HepG2 (cell line): ENCODE data around the gene UCHL3. TPM values are rescaled to one million over a fixed set of nuclear protein-coding genes. Genes with fewer than 3 reads are reported as not detected.
A peak's percentile ranks its signal among the peaks of the same experiment; 100 is the strongest.

Source experiments
- CC2D1A ChIP-seq: sonication (generic); formaldehyde crosslinking; IDR thresholded peaks from 2 replicates; pipeline ENCODE4 v1.8.1; 2023; ENCODE audit warnings: mild to moderate bottlenecking, missing genetic modification reagents
- GLI4 ChIP-seq: sonication (generic); formaldehyde crosslinking; IDR thresholded peaks from 2 replicates; pipeline ENCODE4 v1.5.1; 2020; ENCODE audit warnings: missing genetic modification reagents, mild to moderate bottlenecking, moderate library complexity, borderline replicate concordance
- HNF4A ChIP-seq: sonication (generic); formaldehyde crosslinking; IDR thresholded peaks from 2 replicates; pipeline ENCODE4 v1.4.0; 2020; ENCODE audit warnings: missing genetic modification reagents
- KLF6 ChIP-seq: IDR thresholded peaks from 2 replicates; pipeline ENCODE4 v1.8.0; 2016; ENCODE audit warnings: missing biosample characterization, missing genetic modification reagents
- MLLT10 ChIP-seq: sonication (generic); formaldehyde crosslinking; IDR thresholded peaks from 2 replicates; pipeline ENCODE4 v1.4.0; 2020; ENCODE audit warnings: missing genetic modification reagents
- MYC ChIP-seq: sonication (generic); formaldehyde crosslinking; IDR thresholded peaks from 2 replicates; pipeline ENCODE4 v1.9.0; 2021; ENCODE audit warnings: missing genetic modification reagents, borderline replicate concordance
- NCOA2 ChIP-seq: sonication (generic); formaldehyde crosslinking; IDR thresholded peaks from 2 replicates; pipeline ENCODE4 v1.8.0; 2022; ENCODE audit warnings: inconsistent platforms
- NFIB ChIP-seq: sonication (generic); formaldehyde crosslinking; IDR thresholded peaks from 2 replicates; pipeline ENCODE4 v1.9.0; 2021; ENCODE audit warnings: missing genetic modification reagents, mild to moderate bottlenecking, borderline replicate concordance
- POLR2G ChIP-seq: fragments of 200-400 bp; formaldehyde crosslinking; IDR thresholded peaks from 2 replicates; pipeline ENCODE4 v1.6.1; 2018; ENCODE audit warnings: mild to moderate bottlenecking, low read depth, low read length, moderate library complexity
- RARA ChIP-seq: IDR thresholded peaks from 2 replicates; pipeline ENCODE4 v1.6.1; 2016; ENCODE audit warnings: missing genetic modification reagents, missing compliant biosample characterization
- RXRA ChIP-seq: sonication (generic); formaldehyde crosslinking; IDR thresholded peaks from 2 replicates; pipeline ENCODE4 v1.5.1; 2020; ENCODE audit warnings: missing genetic modification reagents
- RXRB ChIP-seq: IDR thresholded peaks from 2 replicates; pipeline ENCODE4 v1.6.1; 2016; ENCODE audit warnings: borderline replicate concordance, missing genetic modification reagents, missing compliant biosample characterization
- SALL1 ChIP-seq: sonication (generic); formaldehyde crosslinking; IDR thresholded peaks from 2 replicates; pipeline ENCODE4 v1.8.0; 2022; ENCODE audit warnings: mild to moderate bottlenecking, missing genetic modification reagents
- SOX13 ChIP-seq, 3 experiments: fragments of 450-650 bp in 1 of 3; sonication (generic) in 1 of 3; formaldehyde crosslinking in 1 of 3; IDR thresholded peaks in 2 of 3; conservative IDR thresholded peaks in 1 of 3; 2 replicates each; pipeline versions ENCODE4 v1.5.0 to v1.6.1; 2016 to 2020; ENCODE audit warnings: antibody characterized with exemption in 1 of 3, mild to moderate bottlenecking in 1 of 3, missing compliant biosample characterization in 1 of 3, missing genetic modification reagents in 1 of 3, moderate library complexity in 1 of 3
- ZNF564 ChIP-seq: sonication (generic); formaldehyde crosslinking; IDR thresholded peaks from 2 replicates; pipeline ENCODE4 v1.8.1; 2023; ENCODE audit warnings: mild to moderate bottlenecking, missing genetic modification reagents
- ZNF720 ChIP-seq: sonication (generic); formaldehyde crosslinking; IDR thresholded peaks from 2 replicates; pipeline ENCODE4 v1.4.0; 2020; ENCODE audit warnings: missing genetic modification reagents
- ZNF747 ChIP-seq: sonication (generic); formaldehyde crosslinking; IDR thresholded peaks from 2 replicates; pipeline ENCODE4 v1.8.1; 2023; ENCODE audit warnings: missing genetic modification reagents, mild to moderate bottlenecking, borderline replicate concordance
- polyA plus RNA-seq, 8 experiments: library from polyadenylated mRNA; depleted of rRNA in 3 of 8; stranded (reverse) in 7 of 8; unstranded in 1 of 8; fragments of >200 nt; fragmentation: Illumina TruSeq in 4 of 8; extraction: Trizol in 4 of 8; gene quantifications; 2 replicates each; pipeline versions ENCODE4 v1.2.1 to v1.2.3, GENCODE V29; 2011 to 2016; ENCODE audit warnings: low read depth in 4 of 8, missing spikeins in 1 of 8, mixed read lengths in 1 of 8; ENCODE audit not compliant: insufficient read depth in 1 of 8
- total RNA-seq, 5 experiments: library from RNA; depleted of rRNA; stranded (reverse); fragments of >200 nt; fragmentation: Illumina TruSeq; extraction: Trizol; gene quantifications; 2 replicates each; pipeline ENCODE4 v1.2.3, GENCODE V29; 2016; ENCODE audit warnings: low read depth in 1 of 5
- TF ChIP-seq, protein P1 (sequence below): IDR thresholded peaks from 2 replicates; pipeline ENCODE4 v1.6.1; 2016; ENCODE audit warnings: low read depth, control low read depth
- TF ChIP-seq, protein P2 (sequence below): IDR thresholded peaks from 2 replicates; pipeline ENCODE4 v1.4.0; 2020; ENCODE audit warnings: mild to moderate bottlenecking, missing genetic modification reagents
- TF ChIP-seq, protein P3 (sequence below): sonication (generic); formaldehyde crosslinking; IDR thresholded peaks from 2 replicates; pipeline ENCODE4 v1.4.0; 2020; ENCODE audit warnings: missing genetic modification reagents, borderline replicate concordance

The UCHL3 gene
- total and polyA plus RNA-seq, 2 of the 13 experiments (the other 11 are each of a cell fraction or from before 2014, with no cell fraction given) = 36.2 to 93.3 TPM

DNA sequence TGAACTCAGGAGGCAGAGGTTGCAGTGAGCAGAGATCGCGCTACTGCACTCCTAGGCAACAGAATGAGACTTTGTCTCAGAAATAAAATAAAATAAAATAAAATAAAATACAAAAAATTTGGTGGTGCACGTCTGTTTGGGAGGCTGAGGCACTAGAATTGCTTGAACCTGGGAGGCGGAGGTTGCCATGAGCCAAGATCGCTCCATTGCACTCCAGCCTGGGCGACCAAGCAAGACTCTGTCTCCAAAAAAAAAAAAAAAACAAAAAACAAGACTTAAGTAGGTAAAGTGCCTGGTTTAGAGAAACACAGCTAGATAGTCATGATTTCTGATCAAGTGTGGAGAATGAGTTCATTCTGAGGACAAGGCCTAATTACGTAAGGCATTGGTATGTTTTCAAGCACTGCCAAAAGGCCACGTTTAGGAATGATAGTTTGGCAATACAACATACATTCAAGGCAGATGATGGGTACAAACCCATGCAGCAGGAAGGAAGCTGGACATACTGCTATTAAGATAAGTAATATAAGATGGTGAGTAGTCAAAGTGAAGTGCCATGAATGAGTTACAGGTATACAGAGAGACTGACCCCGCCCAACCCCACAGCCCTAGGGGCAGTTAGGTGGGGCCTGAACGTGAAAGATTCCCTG is 4.8 kb upstream of the UCHL3 start (continued):
- TF ChIP-seq, protein P1, sequence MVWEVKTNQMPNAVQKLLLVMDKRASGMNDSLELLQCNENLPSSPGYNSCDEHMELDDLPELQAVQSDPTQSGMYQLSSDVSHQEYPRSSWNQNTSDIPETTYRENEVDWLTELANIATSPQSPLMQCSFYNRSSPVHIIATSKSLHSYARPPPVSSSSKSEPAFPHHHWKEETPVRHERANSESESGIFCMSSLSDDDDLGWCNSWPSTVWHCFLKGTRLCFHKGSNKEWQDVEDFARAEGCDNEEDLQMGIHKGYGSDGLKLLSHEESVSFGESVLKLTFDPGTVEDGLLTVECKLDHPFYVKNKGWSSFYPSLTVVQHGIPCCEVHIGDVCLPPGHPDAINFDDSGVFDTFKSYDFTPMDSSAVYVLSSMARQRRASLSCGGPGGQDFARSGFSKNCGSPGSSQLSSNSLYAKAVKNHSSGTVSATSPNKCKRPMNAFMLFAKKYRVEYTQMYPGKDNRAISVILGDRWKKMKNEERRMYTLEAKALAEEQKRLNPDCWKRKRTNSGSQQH (CRISPR knock-in tag) = no peak
- peak; percentile 40; the same call in 1 of the 2 replicates for TF ChIP-seq RXRA (CRISPR knock-in tag)
- TF ChIP-seq, protein P2, sequence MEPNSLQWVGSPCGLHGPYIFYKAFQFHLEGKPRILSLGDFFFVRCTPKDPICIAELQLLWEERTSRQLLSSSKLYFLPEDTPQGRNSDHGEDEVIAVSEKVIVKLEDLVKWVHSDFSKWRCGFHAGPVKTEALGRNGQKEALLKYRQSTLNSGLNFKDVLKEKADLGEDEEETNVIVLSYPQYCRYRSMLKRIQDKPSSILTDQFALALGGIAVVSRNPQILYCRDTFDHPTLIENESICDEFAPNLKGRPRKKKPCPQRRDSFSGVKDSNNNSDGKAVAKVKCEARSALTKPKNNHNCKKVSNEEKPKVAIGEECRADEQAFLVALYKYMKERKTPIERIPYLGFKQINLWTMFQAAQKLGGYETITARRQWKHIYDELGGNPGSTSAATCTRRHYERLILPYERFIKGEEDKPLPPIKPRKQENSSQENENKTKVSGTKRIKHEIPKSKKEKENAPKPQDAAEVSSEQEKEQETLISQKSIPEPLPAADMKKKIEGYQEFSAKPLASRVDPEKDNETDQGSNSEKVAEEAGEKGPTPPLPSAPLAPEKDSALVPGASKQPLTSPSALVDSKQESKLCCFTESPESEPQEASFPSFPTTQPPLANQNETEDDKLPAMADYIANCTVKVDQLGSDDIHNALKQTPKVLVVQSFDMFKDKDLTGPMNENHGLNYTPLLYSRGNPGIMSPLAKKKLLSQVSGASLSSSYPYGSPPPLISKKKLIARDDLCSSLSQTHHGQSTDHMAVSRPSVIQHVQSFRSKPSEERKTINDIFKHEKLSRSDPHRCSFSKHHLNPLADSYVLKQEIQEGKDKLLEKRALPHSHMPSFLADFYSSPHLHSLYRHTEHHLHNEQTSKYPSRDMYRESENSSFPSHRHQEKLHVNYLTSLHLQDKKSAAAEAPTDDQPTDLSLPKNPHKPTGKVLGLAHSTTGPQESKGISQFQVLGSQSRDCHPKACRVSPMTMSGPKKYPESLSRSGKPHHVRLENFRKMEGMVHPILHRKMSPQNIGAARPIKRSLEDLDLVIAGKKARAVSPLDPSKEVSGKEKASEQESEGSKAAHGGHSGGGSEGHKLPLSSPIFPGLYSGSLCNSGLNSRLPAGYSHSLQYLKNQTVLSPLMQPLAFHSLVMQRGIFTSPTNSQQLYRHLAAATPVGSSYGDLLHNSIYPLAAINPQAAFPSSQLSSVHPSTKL (CRISPR knock-in tag) = 0 out of 2 replicates have a peak, but pooled peaks have one; percentile 15
- TF ChIP-seq MLLT10 (CRISPR knock-in tag) = no peak
- TF ChIP-seq KLF6 (CRISPR knock-in tag) = no peak
- TF ChIP-seq ZNF720 = no peak
- no peak for TF ChIP-seq POLR2G
- peak; percentile 36; the same call in 1 of the 2 replicates for TF ChIP-seq NCOA2 (CRISPR knock-in tag)
- TF ChIP-seq CC2D1A (CRISPR knock-in tag) = no peak
- 0 out of 2 replicates have a peak, but pooled peaks have one; percentile 8 for TF ChIP-seq HNF4A (CRISPR knock-in tag)
- no peak for TF ChIP-seq MYC
- TF ChIP-seq ZNF747 = no peak
- TF ChIP-seq NFIB (CRISPR knock-in tag) = no peak
- peak; percentile 91 for TF ChIP-seq RARA
- TF ChIP-seq, protein P3, sequence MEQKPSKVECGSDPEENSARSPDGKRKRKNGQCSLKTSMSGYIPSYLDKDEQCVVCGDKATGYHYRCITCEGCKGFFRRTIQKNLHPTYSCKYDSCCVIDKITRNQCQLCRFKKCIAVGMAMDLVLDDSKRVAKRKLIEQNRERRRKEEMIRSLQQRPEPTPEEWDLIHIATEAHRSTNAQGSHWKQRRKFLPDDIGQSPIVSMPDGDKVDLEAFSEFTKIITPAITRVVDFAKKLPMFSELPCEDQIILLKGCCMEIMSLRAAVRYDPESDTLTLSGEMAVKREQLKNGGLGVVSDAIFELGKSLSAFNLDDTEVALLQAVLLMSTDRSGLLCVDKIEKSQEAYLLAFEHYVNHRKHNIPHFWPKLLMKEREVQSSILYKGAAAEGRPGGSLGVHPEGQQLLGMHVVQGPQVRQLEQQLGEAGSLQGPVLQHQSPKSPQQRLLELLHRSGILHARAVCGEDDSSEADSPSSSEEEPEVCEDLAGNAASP (CRISPR knock-in tag) = peak; percentile 92; the same call in 1 of the 2 replicates
- TF ChIP-seq ZNF564 = no peak
- no peak for TF ChIP-seq SALL1 (CRISPR knock-in tag)
- no peak for TF ChIP-seq GLI4 (CRISPR knock-in tag)
- TF ChIP-seq SOX13 (IDR thresholded peaks at IDR 0.05) = no peak
- peak in 1 of 2 experiments; percentile 23; a peak in 1 of 4 replicates for TF ChIP-seq SOX13 (CRISPR knock-in tag; conservative IDR thresholded peaks at IDR 0.05 in 1 of 2, IDR thresholded peaks at IDR 0.05 in 1 of 2)
- peak; percentile 92 for TF ChIP-seq RXRB (CRISPR knock-in tag)
- TF ChIP-seq, all 625 proteins: peak for 11
